Thyroid gland (tissue), 4 donors: Measurements from ENCODE around the gene STK11IP.

Source experiments
- POLR2A ChIP-seq, 2 donors: fragments of 450-650 bp; IDR thresholded peaks; one replicate each; pipeline ENCODE4 v1.6.1; 2017; ENCODE audit warnings: antibody characterized with exemption in 2 of 2, mild to moderate bottlenecking in 2 of 2, moderate library complexity in 1 of 2
- TF ChIP-seq, protein P1 (sequence below), 6 experiments: fragments of 200-600 bp in 3 of 6; fragments of 450-650 bp in 3 of 6; sonication (generic) in 3 of 6; IDR thresholded peaks; one replicate each; pipeline ENCODE4 v1.5.1; 2016 to 2019; ENCODE audit warnings: antibody characterized with exemption in 6 of 6, mild to moderate bottlenecking in 2 of 6, inconsistent platforms in 1 of 6, moderate library complexity in 1 of 6

DNA sequence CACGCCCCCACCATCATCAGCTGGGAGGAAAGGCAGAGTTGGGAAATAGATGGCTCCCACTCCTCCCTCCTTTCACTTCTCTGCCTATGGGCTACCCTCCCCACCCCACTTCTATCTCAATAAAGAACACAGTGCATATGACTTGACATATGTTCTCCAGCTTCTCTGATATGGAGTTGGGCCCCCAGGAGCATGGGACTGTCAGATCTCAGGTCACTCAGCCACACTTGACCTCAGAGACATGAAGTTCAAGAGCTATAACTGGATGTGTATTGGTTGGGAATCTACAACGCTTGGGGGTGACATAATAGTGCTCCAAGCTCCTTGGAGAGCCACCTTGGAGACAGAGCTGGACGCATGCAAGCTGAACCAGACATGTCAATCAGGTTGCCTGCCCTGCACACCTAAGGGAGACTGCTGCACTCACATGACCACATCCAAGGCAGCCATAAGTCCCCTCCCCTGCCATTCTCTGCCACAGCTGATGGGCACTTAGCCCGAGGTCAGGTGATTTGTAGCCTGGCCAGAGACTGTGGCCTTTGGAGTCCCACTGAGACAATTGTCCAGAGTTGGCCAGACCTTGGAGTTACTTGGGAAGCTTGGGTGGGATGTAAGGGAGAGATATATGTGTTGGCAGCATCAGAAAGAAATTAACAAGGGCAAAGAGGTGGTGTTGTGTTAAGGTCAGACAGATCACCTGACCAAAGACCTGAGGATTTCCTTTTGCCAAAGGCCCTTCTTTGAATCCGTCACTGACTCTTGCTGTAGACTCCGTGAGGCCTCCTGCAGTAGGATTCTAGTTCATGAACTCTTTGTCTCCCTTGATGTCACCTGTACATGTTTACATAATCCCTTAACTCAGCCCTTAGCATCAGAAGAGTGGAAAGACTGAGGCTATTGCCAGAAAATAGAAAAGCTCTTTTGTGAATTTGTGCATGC, 21.8 kb upstream of the STK11IP start:
- TF ChIP-seq POLR2A (IDR thresholded peaks at IDR 0.05) = no peak
- TF ChIP-seq, protein P1, sequence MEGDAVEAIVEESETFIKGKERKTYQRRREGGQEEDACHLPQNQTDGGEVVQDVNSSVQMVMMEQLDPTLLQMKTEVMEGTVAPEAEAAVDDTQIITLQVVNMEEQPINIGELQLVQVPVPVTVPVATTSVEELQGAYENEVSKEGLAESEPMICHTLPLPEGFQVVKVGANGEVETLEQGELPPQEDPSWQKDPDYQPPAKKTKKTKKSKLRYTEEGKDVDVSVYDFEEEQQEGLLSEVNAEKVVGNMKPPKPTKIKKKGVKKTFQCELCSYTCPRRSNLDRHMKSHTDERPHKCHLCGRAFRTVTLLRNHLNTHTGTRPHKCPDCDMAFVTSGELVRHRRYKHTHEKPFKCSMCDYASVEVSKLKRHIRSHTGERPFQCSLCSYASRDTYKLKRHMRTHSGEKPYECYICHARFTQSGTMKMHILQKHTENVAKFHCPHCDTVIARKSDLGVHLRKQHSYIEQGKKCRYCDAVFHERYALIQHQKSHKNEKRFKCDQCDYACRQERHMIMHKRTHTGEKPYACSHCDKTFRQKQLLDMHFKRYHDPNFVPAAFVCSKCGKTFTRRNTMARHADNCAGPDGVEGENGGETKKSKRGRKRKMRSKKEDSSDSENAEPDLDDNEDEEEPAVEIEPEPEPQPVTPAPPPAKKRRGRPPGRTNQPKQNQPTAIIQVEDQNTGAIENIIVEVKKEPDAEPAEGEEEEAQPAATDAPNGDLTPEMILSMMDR (IDR thresholded peaks at IDR 0.05) = no peak
